Measurements from ENCODE around the gene TAF11L5.
"Not testable (repeated sequence)": the region's sequence is repeated elsewhere in the genome, so short reads cannot be mapped to it uniquely, and the experiment has no call there.

DNA sequence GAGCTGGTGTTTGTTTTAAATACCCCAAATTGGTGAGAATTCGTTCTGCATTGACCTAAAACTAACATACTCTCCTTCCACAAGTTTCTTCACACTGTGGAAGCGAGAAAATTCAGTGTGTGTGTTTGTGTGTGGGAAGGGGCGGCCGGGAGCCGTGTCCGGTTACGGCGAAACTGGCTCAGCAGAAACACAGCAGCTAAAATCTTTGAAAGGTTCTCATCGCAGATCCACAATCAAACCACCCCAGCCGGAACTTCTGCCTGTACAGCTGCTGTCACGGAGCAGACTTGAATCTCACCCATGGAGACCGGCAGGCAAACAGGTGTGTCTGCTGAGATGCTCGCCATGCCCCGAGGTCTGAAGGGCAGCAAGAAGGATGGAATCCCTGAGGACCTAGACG is 3.5 kb upstream of the TAF11L5 start, which contains the start of gene TAF11L4:
- TF ChIP-seq CTCF, POLR2AphosphoS5 (IDR thresholded peaks at IDR 0.05): not testable (repeated sequence)
